Neuronal stem cell (in vitro differentiated cells): Measurements from ENCODE around the gene TUFT1.
"Not testable (repeated sequence)": the region's sequence is repeated elsewhere in the genome, so short reads cannot be mapped to it uniquely, and the experiment has no call there.

Experiments
- DNase-seq: peaks from one replicate; pipeline ENCODE4 v3.0.0-alpha.2; 2013; ENCODE audit warnings: low spot score
- H2AFZ ChIP-seq: one replicate; pipeline ENCODE4 v1.6.1; 2013; ENCODE audit warnings: mild to moderate bottlenecking, low read length, inconsistent platforms
- H2AK5ac ChIP-seq: 2 replicates; pipeline ENCODE4 v1.6.1; 2013; ENCODE audit warnings: low read depth, mild to moderate bottlenecking, inconsistent platforms, low read length, moderate library complexity, mixed read lengths
- H2BK120ac ChIP-seq: 2 replicates; pipeline ENCODE4 v1.6.1; 2013; ENCODE audit warnings: low read depth, mild to moderate bottlenecking, inconsistent platforms, low read length, moderate library complexity, mixed read lengths
- H2BK12ac ChIP-seq: one replicate; pipeline ENCODE4 v1.6.1; 2013; ENCODE audit warnings: low read length, inconsistent platforms
- H2BK15ac ChIP-seq: 2 replicates; pipeline ENCODE4 v1.6.1; 2013; ENCODE audit warnings: mild to moderate bottlenecking, low read length, inconsistent platforms, mixed read lengths
- H2BK5ac ChIP-seq: one replicate; pipeline ENCODE4 v1.6.1; 2013; ENCODE audit warnings: inconsistent platforms, mild to moderate bottlenecking, low read length, moderate library complexity
- H3K14ac ChIP-seq: one replicate; pipeline ENCODE4 v1.6.1; 2013; ENCODE audit warnings: low read length, inconsistent platforms
- H3K18ac ChIP-seq: 2 replicates; pipeline ENCODE4 v1.6.1; 2013; ENCODE audit warnings: low read length, inconsistent platforms
- H3K23ac ChIP-seq: 2 replicates; pipeline ENCODE4 v1.6.1; 2013; ENCODE audit warnings: low read depth, mild to moderate bottlenecking, mixed read lengths, low read length, inconsistent platforms; ENCODE audit not compliant: poor library complexity
- H3K27ac ChIP-seq: replicated peaks from 3 replicates; pipeline ENCODE4 v1.5.1; 2013; ENCODE audit warnings: low read length, inconsistent platforms
- H3K27me3 ChIP-seq, 3 experiments: 2 replicates each; pipeline ENCODE4 v1.6.1; 2013; ENCODE audit warnings: low read length in 3 of 3, mild to moderate bottlenecking in 2 of 3, inconsistent platforms in 1 of 3, low read depth in 1 of 3, mixed read lengths in 1 of 3, moderate library complexity in 1 of 3; ENCODE audit not compliant: control insufficient read depth in 3 of 3, insufficient read depth in 3 of 3
- H3K36me3 ChIP-seq, 2 donors: replicated peaks in 1 of 2; 2 replicates each; pipeline ENCODE4 v1.6.1; 2013; ENCODE audit warnings: low read length in 2 of 2; ENCODE audit not compliant: control insufficient read depth in 2 of 2, insufficient read depth in 2 of 2
- H3K4ac ChIP-seq: 2 replicates; pipeline ENCODE4 v1.6.1; 2013; ENCODE audit warnings: inconsistent platforms, mild to moderate bottlenecking, low read length, moderate library complexity
- H3K4me1 ChIP-seq, 2 donors: 1 replicate in 1 of 2; 2 replicates in 1 of 2; pipeline ENCODE4 v1.6.1; 2013; ENCODE audit warnings: low read length in 2 of 2, low read depth in 1 of 2; ENCODE audit not compliant: control insufficient read depth in 2 of 2, insufficient read depth in 1 of 2
- H3K4me2 ChIP-seq: one replicate; pipeline ENCODE4 v1.6.1; 2013; ENCODE audit warnings: mild to moderate bottlenecking, low read length, inconsistent platforms; ENCODE audit not compliant: insufficient read depth, poor library complexity, severe bottlenecking
- H3K4me3 ChIP-seq, 2 donors: 2 replicates each; pipeline ENCODE4 v1.5.1; 2013; ENCODE audit warnings: low read length in 2 of 2, mild to moderate bottlenecking in 2 of 2, inconsistent platforms in 1 of 2, moderate library complexity in 1 of 2
- H3K79me1 ChIP-seq: one replicate; pipeline ENCODE4 v1.6.1; 2013; ENCODE audit warnings: low read depth, mild to moderate bottlenecking, inconsistent platforms, low read length, moderate library complexity
- H3K9ac ChIP-seq: one replicate; pipeline ENCODE4 v1.6.1; 2013; ENCODE audit warnings: mild to moderate bottlenecking, low read depth, low read length, inconsistent platforms; ENCODE audit not compliant: poor library complexity
- H3K9me3 ChIP-seq, 2 donors: replicated peaks in 1 of 2; 2 replicates each; pipeline versions ENCODE3 to v1.6.1; 2013; ENCODE audit warnings: low read length in 2 of 2, mild to moderate bottlenecking in 2 of 2, inconsistent platforms in 1 of 2, low read depth in 1 of 2, mixed read lengths in 1 of 2, moderate library complexity in 1 of 2; ENCODE audit not compliant: control insufficient read depth in 2 of 2, insufficient read depth in 1 of 2
- H4K8ac ChIP-seq: one replicate; pipeline ENCODE4 v1.6.1; 2013; ENCODE audit warnings: low read depth, mild to moderate bottlenecking, inconsistent platforms, low read length, moderate library complexity
- H4K91ac ChIP-seq: one replicate; pipeline ENCODE4 v1.6.1; 2013; ENCODE audit warnings: low read length, low read depth, mild to moderate bottlenecking, inconsistent platforms; ENCODE audit not compliant: poor library complexity
- WGBS, 2 donors: extraction: QIAGEN DNeasy Blood & Tissue Kit; methylation state at CpG; one replicate each; pipeline ENCODE4 v1.1.7; 2013; ENCODE audit warnings: missing lambda C conversion rate in 2 of 2, mixed read lengths in 1 of 2; ENCODE audit not compliant: insufficient read length in 2 of 2, insufficient replicate concordance in 1 of 2; ENCODE audit errors: extremely low coverage in 2 of 2; 5-methylcytosine and 5-hydroxymethylcytosine counted together

The TUFT1 gene

DNA sequence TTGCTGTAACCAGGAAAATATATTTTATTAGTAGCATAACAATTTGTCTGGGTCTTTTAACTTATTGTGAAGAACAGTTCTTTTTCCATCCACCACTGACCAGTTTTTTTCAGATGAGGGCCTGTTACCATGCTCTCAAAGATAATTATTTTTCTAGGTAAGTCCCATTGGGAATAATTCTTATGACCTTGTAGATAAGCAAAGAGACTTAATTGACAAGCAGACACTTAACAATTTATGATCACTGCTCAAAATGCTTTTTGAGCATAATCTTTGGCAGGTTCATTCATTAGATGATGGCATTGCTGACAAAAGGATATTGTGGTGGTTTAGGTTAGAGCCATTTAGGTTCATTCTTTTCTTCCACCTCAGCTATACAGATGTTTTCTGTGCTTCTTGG is 78.4 kb downstream of the TUFT1 start:
- no peak overlapping the region for H3K4me2 ChIP-seq
- H3K36me3 ChIP-seq: peaks cover 0 to 29% of the 10 kb centered on the region in 2 donors
- H2BK15ac ChIP-seq: no peak overlapping the region
- H3K4me3 ChIP-seq: no peak overlapping the region
- no peaks in the 10 kb centered on the region for H3K27me3 ChIP-seq
- no peak overlapping the region for H2BK5ac ChIP-seq
- no peak overlapping the region for H3K4ac ChIP-seq
- H4K8ac ChIP-seq: no peak overlapping the region
- H3K4me1 ChIP-seq: peaks cover 0 to 2% of the 10 kb centered on the region in 2 donors
- H3K23ac ChIP-seq: no peak overlapping the region
- no peak overlapping the region for H2AFZ ChIP-seq
- no peak overlapping the region for H3K9ac ChIP-seq
- no peak overlapping the region for H3K27ac ChIP-seq
- DNase-seq: no peak
- H3K18ac ChIP-seq: no peak overlapping the region
- no peak overlapping the region for H2BK12ac ChIP-seq
- H2AK5ac ChIP-seq: no peak overlapping the region
- H4K91ac ChIP-seq: no peak overlapping the region
- no peaks in the 10 kb centered on the region for H3K9me3 ChIP-seq
- no peak overlapping the region for H2BK120ac ChIP-seq
- H3K14ac ChIP-seq: no peak overlapping the region
- H3K79me1 ChIP-seq: no peaks in the 10 kb centered on the region

DNA sequence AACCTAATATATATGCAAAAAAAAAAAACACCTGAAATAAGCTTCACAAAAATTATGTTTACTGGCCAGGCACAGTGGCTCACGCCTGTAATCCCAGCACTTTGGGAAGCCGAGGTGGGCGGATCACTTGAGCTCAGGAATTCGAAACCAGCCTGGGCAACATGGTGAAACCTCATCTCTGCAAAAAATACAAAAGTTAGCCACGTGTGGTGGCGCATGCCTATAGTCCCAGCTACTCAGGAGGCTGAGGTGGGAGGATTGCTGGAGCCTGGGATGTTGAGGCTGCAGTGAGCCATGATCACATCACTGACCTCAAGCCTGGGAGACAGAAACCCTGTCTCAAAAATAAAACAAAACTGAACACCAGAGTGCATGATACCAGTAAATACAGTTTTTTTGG is 78.9 kb downstream of the TUFT1 start:
- H2BK120ac ChIP-seq, H2BK12ac ChIP-seq, H2BK5ac ChIP-seq, H3K27ac ChIP-seq, H3K14ac ChIP-seq, H2AK5ac ChIP-seq, H3K4me2 ChIP-seq, H4K91ac ChIP-seq, H3K9ac ChIP-seq, H3K4me1 ChIP-seq, H4K8ac ChIP-seq, H3K23ac ChIP-seq, H3K4me3 ChIP-seq, H2BK15ac ChIP-seq, H3K4ac ChIP-seq, H3K79me1 ChIP-seq, H3K9me3 ChIP-seq, H3K27me3 ChIP-seq, H3K18ac ChIP-seq, H2AFZ ChIP-seq, DNase-seq: not testable (repeated sequence)
- no CpG with 5 or more reads among the region's 6 CpGs for whole genome bisulfite sequencing, 2 donors
- peaks cover 0 to 29% of the 10 kb centered on the region in 2 donors for H3K36me3 ChIP-seq

DNA sequence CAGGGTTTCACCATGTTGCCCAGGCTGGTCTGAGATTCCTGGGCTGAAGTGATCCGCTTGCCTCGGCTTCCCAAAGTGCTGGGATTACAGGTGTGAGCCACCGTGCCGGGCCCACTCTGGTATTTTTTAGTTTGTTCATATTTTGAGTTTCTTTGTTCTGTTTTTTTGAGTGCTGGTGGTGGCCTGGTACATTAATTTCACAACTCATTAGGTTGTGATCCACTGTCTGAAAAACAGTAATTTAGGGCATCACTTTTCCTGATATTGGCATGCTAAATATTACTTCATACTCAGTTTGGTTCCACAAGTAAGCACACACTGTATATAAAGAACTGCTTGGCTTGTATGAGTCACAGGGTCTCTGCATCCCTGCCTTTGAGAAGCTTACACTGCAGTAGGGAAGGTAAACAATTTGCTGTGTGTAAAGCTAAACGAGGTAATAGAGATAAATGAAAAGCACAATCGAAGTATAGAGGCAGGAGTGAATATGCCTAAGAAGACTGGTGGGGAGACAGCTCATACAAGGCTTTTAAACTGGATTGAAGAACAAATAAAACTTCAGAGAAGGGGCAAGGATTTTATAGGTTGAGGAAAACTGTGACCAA is 79.5 kb downstream of the TUFT1 start:
- no peak for DNase-seq
- H3K27ac ChIP-seq: no peak overlapping the region

DNA sequence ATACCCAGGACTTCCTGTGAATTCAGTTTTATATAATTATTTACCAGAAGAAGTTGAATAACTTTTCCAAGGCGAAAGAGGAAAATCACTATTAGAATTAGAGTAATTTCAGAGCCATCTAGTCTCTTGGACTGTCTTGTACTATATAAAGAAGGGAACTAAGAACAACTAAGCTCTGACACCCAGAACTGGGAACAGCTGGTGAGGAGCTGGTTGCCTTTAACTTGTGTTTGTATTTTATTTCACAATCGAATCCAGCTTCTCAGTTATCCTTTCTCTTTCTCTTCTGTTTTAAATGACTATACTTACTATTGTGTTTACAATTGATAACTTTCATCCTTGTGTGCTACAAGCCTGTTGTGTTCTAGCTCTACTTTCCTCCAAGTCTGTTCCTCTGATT is 80.2 kb downstream of the TUFT1 start:
- no peak for DNase-seq
- peaks cover 0 to 2% of the 10 kb centered on the region in 2 donors for H3K4me1 ChIP-seq
- H4K8ac ChIP-seq: no peak overlapping the region
- WGBS, 2 donors: no CpG with 5 or more reads among the region's 2 CpGs
- H3K79me1 ChIP-seq: no peaks in the 10 kb centered on the region
- H3K9me3 ChIP-seq: no peaks in the 10 kb centered on the region
- no peak overlapping the region for H3K27ac ChIP-seq
- peaks cover 0 to 23% of the 10 kb centered on the region in 2 donors for H3K36me3 ChIP-seq
- no peaks in the 10 kb centered on the region for H3K27me3 ChIP-seq
- H2BK120ac ChIP-seq: no peak overlapping the region
- no peak overlapping the region for H2BK5ac ChIP-seq
- no peak overlapping the region for H3K23ac ChIP-seq
- no peak overlapping the region for H4K91ac ChIP-seq
- no peak overlapping the region for H2BK15ac ChIP-seq
- H3K4ac ChIP-seq: no peak overlapping the region
- H2AK5ac ChIP-seq: no peak overlapping the region
- H3K14ac ChIP-seq: no peak overlapping the region
- no peak overlapping the region for H3K9ac ChIP-seq
- H3K18ac ChIP-seq: no peak overlapping the region
- no peak overlapping the region for H3K4me2 ChIP-seq
- H2BK12ac ChIP-seq: no peak overlapping the region
- H3K4me3 ChIP-seq: no peak overlapping the region
- H2AFZ ChIP-seq: no peak overlapping the region

More for the DNA sequence above, 79.5 kb downstream of the TUFT1 start:
- no peaks in the 10 kb centered on the region for H3K9me3 ChIP-seq
- no peak overlapping the region for H3K4me2 ChIP-seq
- H2AFZ ChIP-seq: no peak overlapping the region
- H2BK5ac ChIP-seq: no peak overlapping the region
- H2AK5ac ChIP-seq: no peak overlapping the region
- no peak overlapping the region for H3K4me3 ChIP-seq
- no peak overlapping the region for H4K8ac ChIP-seq
- H3K4ac ChIP-seq: no peak overlapping the region
- no peaks in the 10 kb centered on the region for H3K27me3 ChIP-seq
- no peak overlapping the region for H3K18ac ChIP-seq
- no peak overlapping the region for H2BK120ac ChIP-seq
- H2BK12ac ChIP-seq: no peak overlapping the region
- no peak overlapping the region for H3K9ac ChIP-seq
- no CpG with 5 or more reads among the region's 6 CpGs for WGBS, 2 donors
- peaks cover 0 to 2% of the 10 kb centered on the region in 2 donors for H3K4me1 ChIP-seq
- no peak overlapping the region for H3K14ac ChIP-seq
- peaks cover 0 to 26% of the 10 kb centered on the region in 2 donors for H3K36me3 ChIP-seq
- H3K23ac ChIP-seq: no peak overlapping the region
- H3K79me1 ChIP-seq: no peaks in the 10 kb centered on the region
- no peak overlapping the region for H2BK15ac ChIP-seq
- H4K91ac ChIP-seq: no peak overlapping the region
